ENCODE data around the gene ROBO4. TPM values are rescaled to one million over a fixed set of nuclear protein-coding genes. Genes with fewer than 3 reads are reported as not detected.

ROBO4 gene
- total and polyA plus RNA-seq, 2 experiments from 2014 or later, result not detected

GRCh38 chr11:124889191-124890091 lies 8.2 kb downstream of the ROBO4 start:
- no peak overlapping the region for H3K27ac Mint-ChIP-seq
- Histone ChIP-seq H3F3A (replicated peaks; ENCODE audit: low read depth) (no peaks in the 10 kb centered on the region), H3K79me2 (replicated peaks; ENCODE audit: insufficient read depth) (no peaks in the 10 kb centered on the region), H3K27ac (ENCODE audit: low read depth) (no peak overlapping the region), H3K4me1 (ENCODE audit: insufficient read depth) (no peaks in the 10 kb centered on the region), H3K4me3 (no peak overlapping the region), H4K20me1 (replicated peaks; ENCODE audit: insufficient read depth) (no peaks in the 10 kb centered on the region), H3K27me3 (ENCODE audit: insufficient read depth) (0 out of 2 replicates have a peak, but pooled peaks cover 10% of the 10 kb centered on the region), H3K9me2 (ENCODE audit: insufficient read depth) (no peaks in the 10 kb centered on the region), H2AFZ (no peak overlapping the region), H3K4me2 (no peak overlapping the region), H3K36me3 (ENCODE audit: insufficient read depth) (no peaks in the 10 kb centered on the region)
- H3K36me3 Mint-ChIP-seq (ENCODE audit: low read depth), result no peaks in the 10 kb centered on the region; the same call in 2 of the 3 replicates
- DNase-seq (ENCODE audit: low spot score) (no peak), ATAC-seq (no peak)
- H3K9me3 Mint-ChIP-seq, result no peaks in the 10 kb centered on the region
- no peak overlapping the region for H3K4me3 Mint-ChIP-seq
- H3K27me3 Mint-ChIP-seq (ENCODE audit: insufficient read depth, low read depth, poor library complexity), result peaks cover 10% of the 10 kb centered on the region
- TF ChIP-seq REST (IDR thresholded peaks at IDR 0.05; ENCODE audit: unreplicated experiment), result no peak
- TF ChIP-seq CTCF (conservative IDR thresholded peaks at IDR 0.05; ENCODE audit: low read depth in 2 of 2), result no peak
- TF ChIP-seq EZH2phosphoT487 (IDR thresholded peaks at IDR 0.05; ENCODE audit: unreplicated experiment), result no peak
- no peak for TF ChIP-seq EZH2 (IDR thresholded peaks at IDR 0.05; ENCODE audit: low read depth, unreplicated experiment)
- TF ChIP-seq CREB1 (CRISPR knock-in tag; IDR thresholded peaks at IDR 0.05; ENCODE audit: low read depth), result no peak
- no peak for TF ChIP-seq NANOG (IDR thresholded peaks at IDR 0.05; ENCODE audit: borderline replicate concordance)
- TF ChIP-seq ZNF114 (CRISPR knock-in tag; IDR thresholded peaks at IDR 0.05), result no peak
- no peak for TF ChIP-seq ZNF331 (CRISPR knock-in tag; IDR thresholded peaks at IDR 0.05; ENCODE audit: low read depth)
- peaks cover 2% of the 10 kb centered on the region; the same call in 2 of the 3 replicates for H3K4me1 Mint-ChIP-seq

DNA sequence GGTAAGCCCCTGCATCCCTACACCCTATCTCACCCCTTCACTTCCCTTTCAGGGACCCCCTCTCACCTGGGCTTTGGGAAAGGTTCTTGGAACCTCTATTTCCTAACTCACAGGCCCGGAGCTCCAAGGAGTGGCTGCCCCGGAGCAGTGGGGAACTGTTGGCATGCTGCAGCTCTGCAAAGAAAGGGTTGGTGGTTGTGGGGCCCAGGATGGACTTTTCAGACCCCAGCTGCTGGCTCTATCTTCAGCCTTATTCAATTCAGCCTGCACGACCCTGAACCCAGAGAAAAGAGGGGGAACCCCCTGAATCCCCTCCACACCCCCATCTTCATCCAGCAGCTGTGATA lies 10.0 kb downstream of the ROBO4 start:
- Histone ChIP-seq H3K36me3 (ENCODE audit: insufficient read depth) (no peaks in the 10 kb centered on the region), H3K27ac (ENCODE audit: low read depth) (no peak overlapping the region), H3F3A (replicated peaks; ENCODE audit: low read depth) (no peaks in the 10 kb centered on the region), H4K20me1 (replicated peaks; ENCODE audit: insufficient read depth) (no peaks in the 10 kb centered on the region), H3K79me2 (replicated peaks; ENCODE audit: insufficient read depth) (no peaks in the 10 kb centered on the region), H2AFZ (no peak overlapping the region), H3K4me1 (ENCODE audit: insufficient read depth) (no peaks in the 10 kb centered on the region), H3K4me2 (no peak overlapping the region), H3K4me3 (no peak overlapping the region), H3K9me2 (ENCODE audit: insufficient read depth) (peaks cover 5% of the 10 kb centered on the region; the same call in 1 of the 2 replicates), H3K27me3 (ENCODE audit: insufficient read depth) (0 out of 2 replicates have a peak, but pooled peaks cover 10% of the 10 kb centered on the region)
- Mint-ChIP-seq H3K36me3 (ENCODE audit: low read depth) (no peaks in the 10 kb centered on the region; the same call in 2 of the 3 replicates), H3K27ac (no peak overlapping the region), H3K27me3 (ENCODE audit: insufficient read depth, low read depth, poor library complexity) (peaks cover 6% of the 10 kb centered on the region), H3K4me3 (no peak overlapping the region), H3K9me3 (no peaks in the 10 kb centered on the region; the same call in 2 of the 3 replicates), H3K4me1 (peaks cover 2% of the 10 kb centered on the region)
- no peak for ATAC-seq
- no peak for DNase-seq (ENCODE audit: low spot score)
- TF ChIP-seq REST (IDR thresholded peaks at IDR 0.05; ENCODE audit: unreplicated experiment), result no peak
- TF ChIP-seq, protein P1, sequence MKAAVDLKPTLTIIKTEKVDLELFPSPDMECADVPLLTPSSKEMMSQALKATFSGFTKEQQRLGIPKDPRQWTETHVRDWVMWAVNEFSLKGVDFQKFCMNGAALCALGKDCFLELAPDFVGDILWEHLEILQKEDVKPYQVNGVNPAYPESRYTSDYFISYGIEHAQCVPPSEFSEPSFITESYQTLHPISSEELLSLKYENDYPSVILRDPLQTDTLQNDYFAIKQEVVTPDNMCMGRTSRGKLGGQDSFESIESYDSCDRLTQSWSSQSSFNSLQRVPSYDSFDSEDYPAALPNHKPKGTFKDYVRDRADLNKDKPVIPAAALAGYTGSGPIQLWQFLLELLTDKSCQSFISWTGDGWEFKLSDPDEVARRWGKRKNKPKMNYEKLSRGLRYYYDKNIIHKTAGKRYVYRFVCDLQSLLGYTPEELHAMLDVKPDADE (IDR thresholded peaks at IDR 0.05), result no peak
- TF ChIP-seq JUNB (IDR thresholded peaks at IDR 0.05; ENCODE audit: unreplicated experiment), result no peak
- no peak for TF ChIP-seq NANOG (IDR thresholded peaks at IDR 0.05; ENCODE audit: borderline replicate concordance)
- TF ChIP-seq EZH2 (IDR thresholded peaks at IDR 0.05; ENCODE audit: low read depth, unreplicated experiment), result no peak
- no peak for TF ChIP-seq ZNF331 (CRISPR knock-in tag; IDR thresholded peaks at IDR 0.05; ENCODE audit: low read depth)
